ENCODE results near the gene B3GNT7. TPM values are rescaled to one million over a fixed set of nuclear protein-coding genes. Genes with fewer than 3 reads are reported as not detected.

The B3GNT7 gene
- total RNA-seq, 1 experiment from 2014 or later = 6.1 TPM

- no peak overlapping the region for H3K27ac ChIP-seq (ENCODE audit: low read depth, low read length)
- H3K4me3 ChIP-seq (replicated peaks in 1 of 2; ENCODE audit: low read depth in 1 of 2, low read length in 2 of 2) = no peak overlapping the region
- no peaks in the 10 kb centered on the region for H3K79me2 ChIP-seq (ENCODE audit: insufficient read depth, low read length)
- ChIA-PET CTCF (no interaction called here), POLR2A (no interaction called here), RAD21 (ENCODE audit: low non-redundant PET in 1 of 2, low total read pairs in 2 of 2, uncharacterized antibody in 2 of 2, unreplicated experiment in 2 of 2) (no interaction called here)
- H3K4me2 ChIP-seq (ENCODE audit: low read length) = no peak overlapping the region
- H3K36me3 ChIP-seq (ENCODE audit: control insufficient read depth in 1 of 2, insufficient read depth in 2 of 2, low read length in 2 of 2) = no peaks in the 10 kb centered on the region; a peak in 1 of 4 replicates
- H3K4me1 ChIP-seq (ENCODE audit: control insufficient read depth in 1 of 2, insufficient read depth in 2 of 2, low read length in 2 of 2) = peaks cover 0 to 6% of the 10 kb centered on the region in 2 experiments; a peak in 1 of 4 replicates
- ATAC-seq (no peak), DNase-seq (ENCODE audit: low read depth, low spot score) (no peak)
- no peaks in the 10 kb centered on the region for H3K9me2 ChIP-seq (ENCODE audit: insufficient read depth)
- intact Hi-C loops (cut with micrococcal nuclease) = no loop called here
- no peaks in the 10 kb centered on the region for H3K27me3 ChIP-seq (ENCODE audit: insufficient read depth, low read length)
- no TSS peak for BruUV-seq (replicated peaks)
- TF ChIP-seq ZBTB33 (IDR thresholded peaks at IDR 0.05; ENCODE audit: extremely low read depth, insufficient replicate concordance, low read length) = no peak
- no peak for TF ChIP-seq YY1 (IDR thresholded peaks at IDR 0.05; ENCODE audit: extremely low read depth, insufficient replicate concordance, low read depth, low read length)
- TF ChIP-seq ZNF274 (IDR thresholded peaks at IDR 0.05; ENCODE audit: low read depth, low read length) = no peak
- TF ChIP-seq ZFX (IDR thresholded peaks at IDR 0.05) = no peak
- no peak for TF ChIP-seq MAX (IDR thresholded peaks at IDR 0.05)
- no peak for TF ChIP-seq POLR2AphosphoS5 (IDR thresholded peaks at IDR 0.05; ENCODE audit: low read depth, low read length)
- TF ChIP-seq JUND (IDR thresholded peaks at IDR 0.05) = no peak
- H3K9ac ChIP-seq (ENCODE audit: low read length) = no peak overlapping the region
- no peaks in the 10 kb centered on the region for H4K20me1 ChIP-seq (ENCODE audit: insufficient read depth)
- H2AFZ ChIP-seq (ENCODE audit: low read depth, low read length, poor library complexity, severe bottlenecking) = no peak overlapping the region
- no peaks in the 10 kb centered on the region; a peak in 1 of 4 replicates for H3K9me3 ChIP-seq (ENCODE audit: control insufficient read depth in 1 of 2, insufficient read depth in 1 of 2, low read depth in 1 of 2, low read length in 2 of 2)
Observed at GRCh38 chr2:231386446-231386845, 9.1 kb upstream of the B3GNT7 start.
